Activated B cell treated with CpG ODN at 0.5 μM for 24 hours (primary cell): ENCODE data around the gene MLLT10. TPM values are rescaled to one million over a fixed set of nuclear protein-coding genes. Genes with fewer than 3 reads are reported as not detected.
"Not testable (repeated sequence)": the region's sequence is repeated elsewhere in the genome, so short reads cannot be mapped to it uniquely, and the experiment has no call there.

Experiments used
- ATAC-seq: fragments of 200-7000 bp; cut with Tn5 transposase; one replicate; pipeline ENCODE4 v1.10.0; 2021; ENCODE audit warnings: low read depth, mild to moderate bottlenecking, moderate library complexity
- CTCF ChIA-PET: fragments of 350-600 bp; sonication (Branson Sonifier 250); formaldehyde crosslinking; loops from one replicate; lab custom pipeline; 2021; ENCODE audit warnings: antibody characterized with exemption; lab: Charles Lee
- POLR2A ChIA-PET: fragments of 350-600 bp; sonication (Branson Sonifier 250); formaldehyde crosslinking; loops from one replicate; lab custom pipeline; 2021; ENCODE audit warnings: antibody characterized with exemption; lab: Charles Lee
- DNase-seq: peaks from one replicate; pipeline ENCODE4 v3.0.0; 2022
- H3K27ac Mint-ChIP-seq: one replicate; pipeline ENCODE4 v1.8.0; 2020; ENCODE audit warnings: mixed read lengths
- H3K27me3 Mint-ChIP-seq: one replicate; pipeline ENCODE4 v1.8.0; 2021; ENCODE audit warnings: mixed read lengths
- H3K36me3 Mint-ChIP-seq: one replicate; pipeline ENCODE4 v1.8.0; 2021; ENCODE audit warnings: low read depth, mixed read lengths
- H3K4me1 Mint-ChIP-seq: one replicate; pipeline ENCODE4 v1.8.0; 2021; ENCODE audit warnings: mixed read lengths
- H3K4me3 Mint-ChIP-seq: one replicate; pipeline ENCODE4 v1.8.0; 2020; ENCODE audit warnings: mild to moderate bottlenecking, mixed read lengths
- H3K9me3 Mint-ChIP-seq: one replicate; pipeline ENCODE4 v1.8.0; 2020; ENCODE audit warnings: mixed read lengths
- CTCF ChIP-seq: fragments of 200-600 bp; IDR thresholded peaks from one replicate; pipeline ENCODE4 v1.8.0; 2022; ENCODE audit warnings: antibody characterized with exemption, mild to moderate bottlenecking
- intact Hi-C: fragments of 100-400 bp; cut with micrococcal nuclease; formaldehyde crosslinking; loops from one replicate; pipeline ENCODE4 v1.15.1; 2024
- total RNA-seq: library from RNA; stranded (reverse); gene quantifications from 2 replicates; pipeline ENCODE4 v1.2.3, GENCODE V29; 2022

The MLLT10 gene
- total RNA-seq, 1 donor from 2014 or later, result 48.7 TPM

DNA sequence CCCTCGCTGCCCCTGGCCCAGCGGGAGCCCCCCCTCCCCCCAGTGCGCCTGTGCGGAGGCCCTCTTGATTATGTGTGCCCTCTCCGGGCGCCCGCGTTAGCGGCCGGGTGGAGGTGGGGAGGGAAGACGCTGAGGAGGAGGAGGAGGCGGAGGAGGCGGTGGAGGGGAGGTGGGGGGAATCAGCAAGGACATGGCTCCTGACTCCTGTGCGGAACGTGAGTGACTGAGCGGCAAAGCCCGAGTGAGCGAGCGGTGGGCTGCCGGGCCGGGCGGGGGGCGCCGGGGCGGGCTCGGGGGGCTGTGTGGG lies 201 bp downstream of the MLLT10 start:
- Mint-ChIP-seq H3K4me3 (peak overlapping the region; percentile 90), H3K4me1 (peaks cover 18% of the 10 kb centered on the region), H3K27ac (peak overlapping the region; percentile 68), H3K9me3 (no peaks in the 10 kb centered on the region), H3K36me3 (peaks cover 17% of the 10 kb centered on the region), H3K27me3 (no peaks in the 10 kb centered on the region)
- intact Hi-C loops, result loop anchor here (1.0 to 10.0 kb wide), 8 partner anchors 17 to 1905 kb away; partner anchors contain the start of genes DNAJC1 and OTUD1
- ChIA-PET CTCF (no interaction called here), POLR2A (interaction anchor here (0.6 to 1.3 kb wide), 6 partner anchors 16 to 806 kb away, joined by 3 to 5 read pairs (median 4); partner anchors contain the start of gene DNAJC1)
- DNase-seq, result no peak
- ATAC-seq, result no peak
- TF ChIP-seq CTCF, result no peak

GRCh38 chr10:21534604-21535493 lies 817 bp downstream of the MLLT10 start:
- Mint-ChIP-seq H3K27ac (peak overlapping the region; percentile 69), H3K4me1 (peaks cover 18% of the 10 kb centered on the region), H3K9me3 (no peaks in the 10 kb centered on the region), H3K36me3 (peaks cover 23% of the 10 kb centered on the region), H3K27me3 (no peaks in the 10 kb centered on the region), H3K4me3 (peak overlapping the region; percentile 90)
- peak; percentile 49 for DNase-seq
- POLR2A ChIA-PET, result no interaction called here
- peak; percentile 9 for ATAC-seq
- CTCF ChIA-PET, result no interaction called here
- TF ChIP-seq CTCF, result no peak
- intact Hi-C loops, result loop anchor here (1.0 to 10.0 kb wide), 8 partner anchors 18 to 1904 kb away; partner anchors contain the start of genes DNAJC1 and OTUD1

DNA sequence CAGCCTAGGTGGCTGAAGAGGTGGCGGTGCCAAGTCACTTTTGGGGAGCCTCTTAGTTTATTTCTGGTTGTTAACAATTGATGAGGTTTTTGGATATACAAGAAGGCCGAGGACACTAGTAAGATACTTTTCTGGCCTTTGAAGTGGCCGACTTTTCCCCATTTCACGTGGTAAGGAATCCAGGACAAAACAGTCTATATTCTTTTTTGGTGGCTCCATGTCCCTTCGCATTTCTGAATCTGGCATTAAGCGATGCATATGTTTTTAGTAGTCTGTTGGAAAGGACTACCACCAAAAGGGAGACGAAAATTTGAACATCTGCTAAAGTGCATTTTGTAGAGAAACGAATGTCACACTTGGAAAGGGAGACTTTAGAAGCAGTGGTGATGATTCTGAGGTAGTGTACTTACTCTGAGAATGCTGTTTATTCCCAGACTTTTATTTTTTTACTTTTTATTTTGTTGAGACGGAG lies 1.5 kb downstream of the MLLT10 start:
- Mint-ChIP-seq H3K4me1 (peaks cover 18% of the 10 kb centered on the region), H3K27me3 (no peaks in the 10 kb centered on the region), H3K36me3 (peaks cover 27% of the 10 kb centered on the region), H3K4me3 (peak overlapping the region; percentile 77), H3K27ac (peak overlapping the region; percentile 25), H3K9me3 (no peaks in the 10 kb centered on the region)
- ChIA-PET POLR2A (no interaction called here), CTCF (no interaction called here)
- intact Hi-C loops, result loop anchor here (2.0 to 10.0 kb wide), 3 partner anchors 901 to 1903 kb away; partner anchors contain the start of gene OTUD1
- no peak for ATAC-seq
- TF ChIP-seq CTCF, result no peak
- DNase-seq, result no peak

GRCh38 chr10:21535976-21536375 lies 1.9 kb downstream of the MLLT10 start:
- H3K9me3 Mint-ChIP-seq, ATAC-seq, DNase-seq, CTCF ChIA-PET, H3K27ac Mint-ChIP-seq, H3K27me3 Mint-ChIP-seq: not testable (repeated sequence)
- Mint-ChIP-seq H3K36me3 (peaks cover 31% of the 10 kb centered on the region), H3K4me3 (peak overlapping the region; percentile 77), H3K4me1 (peaks cover 18% of the 10 kb centered on the region)
- POLR2A ChIA-PET, result interaction anchor here (0.6 kb wide), 1 partner anchor 12 kb away, joined by 4 read pairs; no protein-coding TSS in a partner anchor
- intact Hi-C loops, result loop anchor here (2.0 to 10.0 kb wide), 3 partner anchors 901 to 1903 kb away; partner anchors contain the start of gene OTUD1

- intact Hi-C loops, result loop anchor here (10.0 kb wide), 1 partner anchor 1068 kb away; no protein-coding TSS in a partner anchor
- Mint-ChIP-seq H3K9me3 (no peaks in the 10 kb centered on the region), H3K4me3 (no peak overlapping the region), H3K27me3 (no peaks in the 10 kb centered on the region), H3K36me3 (peaks cover 39% of the 10 kb centered on the region), H3K27ac (no peak overlapping the region), H3K4me1 (peaks cover 18% of the 10 kb centered on the region)
- ChIA-PET CTCF (no interaction called here), POLR2A (interaction anchor here (0.7 to 1.2 kb wide), 2 partner anchors 11 to 18 kb away, joined by 3 to 4 read pairs; partner anchors contain the start of gene SKIDA1)
- ATAC-seq (no peak), DNase-seq (no peak)
- TF ChIP-seq CTCF, result no peak
Observed at GRCh38 chr10:21536874-21537273, 2.8 kb downstream of the MLLT10 start.

DNA sequence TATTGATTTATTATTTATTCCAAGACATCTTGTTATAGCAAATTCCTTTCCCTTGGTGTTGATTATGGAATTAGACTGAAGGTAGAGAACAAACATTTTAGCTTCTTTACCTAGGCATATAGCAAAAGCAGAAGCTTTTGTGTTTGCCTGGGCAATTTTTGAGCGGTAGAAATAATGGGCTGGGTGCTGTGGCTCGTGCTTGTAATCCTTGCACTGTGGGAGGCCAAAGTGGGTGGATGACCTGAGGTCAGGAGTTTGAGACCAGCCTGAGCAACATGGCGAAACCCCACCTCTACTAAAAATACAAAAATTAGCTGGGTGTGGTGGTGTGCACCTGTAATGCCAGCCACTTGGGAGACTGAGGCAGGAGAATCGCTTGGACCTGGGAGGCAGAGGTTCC lies 6.7 kb downstream of the MLLT10 start:
- H3K9me3 Mint-ChIP-seq, H3K4me3 Mint-ChIP-seq, H3K4me1 Mint-ChIP-seq, ATAC-seq, H3K27ac Mint-ChIP-seq, POLR2A ChIA-PET, H3K27me3 Mint-ChIP-seq, DNase-seq: not testable (repeated sequence)
- CTCF ChIA-PET, result interaction anchor here (1.0 kb wide), 1 partner anchor 191 kb away, joined by 3 read pairs; no protein-coding TSS in a partner anchor
- peaks cover 73% of the 10 kb centered on the region for H3K36me3 Mint-ChIP-seq
- intact Hi-C loops, result loop anchor here (5.0 kb wide), 1 partner anchor 37 kb away; no protein-coding TSS in a partner anchor
